ENCODE results near the gene COL4A6.
A peak's percentile ranks its signal among the peaks of the same experiment; 100 is the strongest.

The COL4A6 gene

DNA sequence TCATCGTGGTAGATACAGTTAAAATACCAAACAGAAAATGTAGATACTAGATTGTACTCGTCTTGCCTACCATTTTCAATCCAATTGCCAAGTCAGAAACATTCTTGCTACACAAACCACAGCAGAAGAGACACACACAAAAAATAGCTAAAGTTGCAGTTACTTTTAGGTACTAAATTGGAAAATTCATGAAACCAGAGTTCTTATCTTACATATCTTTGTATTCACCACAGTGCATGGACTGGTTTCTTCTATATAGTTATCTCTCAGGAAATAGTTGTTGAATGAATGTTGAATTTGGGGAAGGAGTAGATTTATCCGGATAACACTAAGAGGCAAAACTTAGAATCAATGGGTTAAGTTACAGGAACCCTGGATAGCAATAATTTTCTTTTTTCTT lies 15.6 kb upstream of the COL4A6 start:
- TF ChIP-seq ZNF274 (IDR thresholded peaks at IDR 0.05; ENCODE audit: low read depth, low read length) (no peak), YY1 (IDR thresholded peaks at IDR 0.05; ENCODE audit: insufficient read depth, insufficient read length) (no peak), SUZ12 (IDR thresholded peaks at IDR 0.05; ENCODE audit: extremely low read depth, insufficient read depth, insufficient read length) (no peak)
- Histone ChIP-seq H3K9ac (ENCODE audit: insufficient read length, low read depth) (no peak overlapping the region), H3K9me3 (ENCODE audit: insufficient read depth, low read length) (peaks cover 8% of the 10 kb centered on the region; the same call in 1 of the 2 replicates), H3K4me1 (ENCODE audit: insufficient read depth, insufficient read length) (no peaks in the 10 kb centered on the region), H3K27me3 (ENCODE audit: insufficient read depth, insufficient read length) (no peaks in the 10 kb centered on the region), H3K4me3 (ENCODE audit: insufficient read length, low read depth) (no peak overlapping the region), H3K36me3 (ENCODE audit: insufficient read depth, insufficient read length, low read length) (no peaks in the 10 kb centered on the region)
- DNase-seq (ENCODE audit: low read depth, low spot score), result no peak

DNA sequence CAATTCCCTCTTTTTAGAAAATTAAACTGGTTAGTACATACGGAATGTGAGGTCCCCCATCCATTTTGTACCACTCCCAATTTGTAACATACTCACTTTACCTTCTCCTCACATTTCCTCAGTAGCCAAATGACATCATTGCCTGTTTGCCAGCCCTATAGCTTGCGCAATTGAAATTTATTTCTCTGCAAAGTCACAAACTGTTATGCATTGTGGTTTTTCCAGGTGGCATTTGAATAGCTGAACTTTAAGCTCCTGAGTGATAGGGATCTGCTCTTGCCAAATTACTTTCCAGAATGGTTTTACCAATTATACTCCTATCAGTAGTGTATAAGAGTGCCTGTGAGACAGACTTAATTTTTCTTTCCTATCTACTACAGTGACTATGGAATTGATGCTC lies 9.1 kb upstream of the COL4A6 start:
- Histone ChIP-seq H3K4me3 (ENCODE audit: insufficient read length, low read depth) (no peak overlapping the region), H3K36me3 (ENCODE audit: insufficient read depth, insufficient read length, low read length) (no peaks in the 10 kb centered on the region), H3K9me3 (ENCODE audit: insufficient read depth, low read length) (peaks cover 13% of the 10 kb centered on the region), H3K9ac (ENCODE audit: insufficient read length, low read depth) (no peak overlapping the region), H3K27me3 (ENCODE audit: insufficient read depth, insufficient read length) (no peaks in the 10 kb centered on the region), H3K4me1 (ENCODE audit: insufficient read depth, insufficient read length) (no peaks in the 10 kb centered on the region)
- TF ChIP-seq SUZ12 (IDR thresholded peaks at IDR 0.05; ENCODE audit: extremely low read depth, insufficient read depth, insufficient read length) (no peak), YY1 (IDR thresholded peaks at IDR 0.05; ENCODE audit: insufficient read depth, insufficient read length) (no peak), ZNF274 (IDR thresholded peaks at IDR 0.05; ENCODE audit: low read depth, low read length) (no peak)
- DNase-seq (ENCODE audit: low read depth, low spot score), result no peak

DNA sequence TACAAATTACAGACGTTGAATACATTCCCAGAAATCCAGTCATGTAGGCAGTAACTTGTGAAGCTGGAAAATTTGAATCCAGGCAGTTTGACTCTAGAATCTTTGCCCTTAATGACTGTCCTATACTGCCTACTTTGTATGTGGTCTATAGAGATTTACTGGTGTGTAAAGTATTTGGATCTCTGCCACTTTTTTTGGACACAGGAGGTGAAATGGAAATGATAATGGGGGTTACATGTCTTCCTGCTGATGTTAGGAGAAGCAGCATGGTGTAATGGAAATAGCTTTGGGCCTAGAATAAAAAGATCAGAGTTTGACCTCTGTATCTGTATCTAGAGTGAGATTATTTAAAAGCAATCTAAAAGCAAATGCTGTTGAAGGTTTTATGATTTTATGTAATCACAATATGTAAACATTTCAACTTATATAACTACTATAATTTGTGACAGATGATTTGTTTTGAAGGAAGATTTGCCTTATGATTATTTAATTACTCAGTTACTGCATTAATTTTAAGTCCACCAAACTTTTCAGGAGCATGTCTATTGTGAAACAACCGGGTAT lies 4.8 kb upstream of the COL4A6 start:
- peaks cover 6% of the 10 kb centered on the region for H3K9me3 ChIP-seq (ENCODE audit: insufficient read depth, low read length)
- H3K27me3 ChIP-seq (ENCODE audit: insufficient read depth, insufficient read length), result no peaks in the 10 kb centered on the region
- DNase-seq (ENCODE audit: low read depth, low spot score), result no peak
- TF ChIP-seq YY1 (IDR thresholded peaks at IDR 0.05; ENCODE audit: insufficient read depth, insufficient read length) (no peak), SUZ12 (IDR thresholded peaks at IDR 0.05; ENCODE audit: extremely low read depth, insufficient read depth, insufficient read length) (no peak), ZNF274 (IDR thresholded peaks at IDR 0.05; ENCODE audit: low read depth, low read length) (no peak)
- no peak overlapping the region for H3K4me3 ChIP-seq (ENCODE audit: insufficient read length, low read depth)
- no peak overlapping the region for H3K9ac ChIP-seq (ENCODE audit: insufficient read length, low read depth)
- no peaks in the 10 kb centered on the region for H3K4me1 ChIP-seq (ENCODE audit: insufficient read depth, insufficient read length)
- H3K36me3 ChIP-seq (ENCODE audit: insufficient read depth, insufficient read length, low read length), result no peaks in the 10 kb centered on the region

DNA sequence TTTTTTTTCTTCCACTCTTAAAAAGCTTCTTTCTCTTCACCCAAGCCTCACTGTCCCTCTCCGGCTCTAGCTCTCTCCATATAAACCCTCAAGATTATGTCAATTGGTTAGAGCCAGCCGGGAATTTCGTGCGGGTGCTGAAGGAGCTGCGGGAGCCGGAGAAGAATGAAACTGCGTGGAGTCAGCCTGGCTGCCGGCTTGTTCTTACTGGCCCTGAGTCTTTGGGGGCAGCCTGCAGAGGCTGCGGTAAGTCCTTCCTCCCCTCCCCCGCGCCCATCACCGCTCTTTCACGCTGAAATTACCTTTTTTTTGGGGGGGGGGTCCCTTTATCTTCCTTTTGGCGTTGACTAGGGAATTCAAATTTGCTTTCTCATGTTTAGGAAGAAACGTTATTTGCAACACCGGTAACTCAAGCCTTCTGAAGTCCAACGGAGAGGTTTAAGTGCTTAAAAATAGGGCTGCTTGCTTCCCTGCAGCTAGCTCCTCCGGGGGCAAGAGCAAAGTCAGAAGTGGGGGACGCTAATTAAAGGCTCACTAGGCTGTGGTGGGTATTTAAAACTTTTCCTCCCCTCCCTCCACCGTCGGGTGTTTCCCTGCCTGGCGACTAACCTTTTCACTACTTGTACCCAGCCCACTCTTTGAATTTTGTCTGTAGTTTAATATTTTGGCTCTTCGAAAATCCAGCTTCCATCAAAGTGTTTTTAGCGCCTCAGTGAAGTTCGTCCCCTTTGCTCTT lies 1.9 kb upstream of the COL4A6 start:
- Histone ChIP-seq H3K27me3 (ENCODE audit: insufficient read depth, insufficient read length) (no peaks in the 10 kb centered on the region), H3K9ac (ENCODE audit: insufficient read length, low read depth) (peak overlapping the region; percentile 90), H3K36me3 (ENCODE audit: insufficient read depth, insufficient read length, low read length) (no peaks in the 10 kb centered on the region), H3K4me3 (ENCODE audit: insufficient read length, low read depth) (peak overlapping the region; percentile 71), H3K4me1 (ENCODE audit: insufficient read depth, insufficient read length) (no peaks in the 10 kb centered on the region), H3K9me3 (ENCODE audit: insufficient read depth, low read length) (peaks cover 6% of the 10 kb centered on the region)
- DNase-seq (ENCODE audit: low read depth, low spot score), result peak; percentile 16
- TF ChIP-seq SUZ12 (IDR thresholded peaks at IDR 0.05; ENCODE audit: extremely low read depth, insufficient read depth, insufficient read length), result no peak

DNA sequence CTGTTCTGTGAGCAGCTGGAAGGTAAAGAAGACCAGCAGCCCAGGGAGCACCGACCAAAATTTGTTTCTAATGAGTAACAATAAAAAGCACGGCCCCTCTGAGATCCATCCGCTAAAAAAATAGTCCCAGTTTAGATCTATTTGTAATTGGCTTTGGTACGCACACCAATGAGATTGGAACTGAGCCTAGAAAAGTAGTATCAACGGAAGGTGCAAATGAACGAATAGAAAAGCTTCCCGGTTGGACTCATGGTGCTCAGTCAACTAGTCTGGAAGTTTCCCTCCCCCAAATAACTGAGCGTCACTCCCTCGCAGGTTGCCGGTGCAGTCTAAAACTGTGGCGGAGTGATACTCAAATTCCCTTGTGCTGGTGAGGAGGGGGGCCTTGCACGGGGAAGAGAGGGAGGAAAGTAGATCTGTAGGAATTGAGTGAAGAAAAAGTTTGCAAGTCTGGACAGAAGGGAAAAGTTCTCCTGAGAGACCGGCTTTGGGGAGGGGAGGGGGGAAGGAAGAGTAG lies 1.3 kb upstream of the COL4A6 start, which contains the start of gene COL4A5:
COL4A5 (plus strand) TSS at position 413 of the 517 bp plus-strand sequence. CDS start 288 bp downstream, outside the sequence.
- no peak for TF ChIP-seq ZNF274 (IDR thresholded peaks at IDR 0.05; ENCODE audit: low read depth, low read length)
- DNase-seq (ENCODE audit: low read depth, low spot score), result peak; percentile 74
- no peaks in the 10 kb centered on the region for H3K36me3 ChIP-seq (ENCODE audit: insufficient read depth, insufficient read length, low read length)
- H3K9ac ChIP-seq (ENCODE audit: insufficient read length, low read depth), result peak within 1 kb of the TSS; percentile 90
- H3K9me3 ChIP-seq (ENCODE audit: insufficient read depth, low read length), result peaks cover 4% of the 10 kb centered on the region
- no peaks in the 10 kb centered on the region for H3K27me3 ChIP-seq (ENCODE audit: insufficient read depth, insufficient read length)
- H3K4me1 ChIP-seq (ENCODE audit: insufficient read depth, insufficient read length), result no peaks in the 10 kb centered on the region
- peak within 1 kb of the TSS; percentile 86 for H3K4me3 ChIP-seq (ENCODE audit: insufficient read length, low read depth)

DNA sequence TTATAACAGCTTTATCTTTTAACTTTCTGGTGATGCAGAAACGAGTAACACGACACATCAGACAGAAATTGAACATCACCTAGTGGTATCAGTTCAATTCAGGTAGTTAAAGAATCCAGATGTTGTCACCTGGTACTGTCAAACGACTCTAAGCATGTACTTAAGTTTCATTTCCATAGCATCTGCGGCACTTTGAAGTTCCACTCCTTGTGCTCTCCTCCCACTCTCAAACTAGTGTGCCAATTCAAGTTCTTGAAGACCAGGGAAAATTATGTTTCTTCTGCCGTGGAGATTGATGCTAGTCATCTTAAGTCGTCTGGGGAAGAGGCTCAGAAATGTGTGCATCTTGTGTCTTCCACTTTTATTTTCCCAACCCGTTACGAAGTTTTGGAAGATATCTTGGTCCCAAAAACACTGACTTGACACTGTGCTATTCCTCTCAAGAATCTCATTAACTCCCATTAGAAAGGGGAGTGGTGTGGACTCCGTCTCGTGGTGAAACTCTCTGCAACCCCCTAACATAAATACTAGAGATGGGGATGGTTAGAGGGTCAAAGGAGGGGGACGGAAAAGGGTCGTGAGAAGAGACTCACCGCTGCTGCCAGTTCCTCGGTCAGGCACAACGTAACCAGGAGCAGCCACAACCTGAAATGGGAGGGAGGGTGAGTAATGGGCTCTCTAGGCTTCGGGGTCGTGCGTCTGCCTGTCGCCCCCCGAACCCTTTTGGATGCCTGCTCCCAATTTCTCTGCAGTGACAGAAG lies 693 bp downstream of the COL4A6 start:
- Histone ChIP-seq H3K9ac (ENCODE audit: insufficient read length, low read depth) (peak overlapping the region; percentile 82), H3K9me3 (ENCODE audit: insufficient read depth, low read length) (no peaks in the 10 kb centered on the region), H3K36me3 (ENCODE audit: insufficient read depth, insufficient read length, low read length) (peaks cover 6% of the 10 kb centered on the region), H3K27me3 (ENCODE audit: insufficient read depth, insufficient read length) (no peaks in the 10 kb centered on the region), H3K4me1 (ENCODE audit: insufficient read depth, insufficient read length) (no peaks in the 10 kb centered on the region), H3K4me3 (ENCODE audit: insufficient read length, low read depth) (peak overlapping the region; percentile 86)
- DNase-seq (ENCODE audit: low read depth, low spot score), result no peak
- TF ChIP-seq SUZ12 (IDR thresholded peaks at IDR 0.05; ENCODE audit: extremely low read depth, insufficient read depth, insufficient read length) (no peak), YY1 (IDR thresholded peaks at IDR 0.05; ENCODE audit: insufficient read depth, insufficient read length) (no peak), ZNF274 (IDR thresholded peaks at IDR 0.05; ENCODE audit: low read depth, low read length) (no peak)

DNA sequence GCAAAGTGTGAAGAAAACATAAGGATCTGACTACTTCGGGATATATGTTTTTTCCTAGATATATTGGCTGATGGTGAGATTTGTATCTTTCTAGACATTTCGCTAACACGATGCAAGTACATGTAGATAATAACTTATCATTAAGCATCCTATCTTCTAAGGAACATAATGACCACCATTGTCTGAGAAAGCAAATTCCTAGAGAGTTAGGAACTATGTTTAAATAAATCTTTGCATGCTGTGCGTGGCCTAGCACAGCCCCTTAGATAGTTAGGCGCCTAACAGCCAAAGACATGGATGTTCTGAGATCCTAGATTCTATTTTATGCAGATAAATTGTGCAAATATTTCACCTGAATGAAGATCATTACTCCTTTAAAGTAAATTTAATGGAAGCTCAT lies 3.0 kb downstream of the COL4A6 start:
- Histone ChIP-seq H3K4me1 (ENCODE audit: insufficient read depth, insufficient read length) (no peaks in the 10 kb centered on the region), H3K9ac (ENCODE audit: insufficient read length, low read depth) (no peak overlapping the region), H3K27me3 (ENCODE audit: insufficient read depth, insufficient read length) (no peaks in the 10 kb centered on the region), H3K4me3 (ENCODE audit: insufficient read length, low read depth) (no peak overlapping the region), H3K9me3 (ENCODE audit: insufficient read depth, low read length) (no peaks in the 10 kb centered on the region), H3K36me3 (ENCODE audit: insufficient read depth, insufficient read length, low read length) (peaks cover 6% of the 10 kb centered on the region)
- no peak for TF ChIP-seq YY1 (IDR thresholded peaks at IDR 0.05; ENCODE audit: insufficient read depth, insufficient read length)
- TF ChIP-seq SUZ12 (IDR thresholded peaks at IDR 0.05; ENCODE audit: extremely low read depth, insufficient read depth, insufficient read length), result no peak
- no peak for TF ChIP-seq ZNF274 (IDR thresholded peaks at IDR 0.05; ENCODE audit: low read depth, low read length)
- no peak for DNase-seq (ENCODE audit: low read depth, low spot score)

Measured in NT2/D1 (cell line).